Measurements from ENCODE around the gene ZNF549.

ZNF549 gene

GRCh38 chr19:57566396-57567265 lies 39.5 kb downstream of the ZNF549 start:
- no peak for DNase-seq (ENCODE audit: low spot score)

- no peak for DNase-seq (ENCODE audit: low spot score)
These were observed 43.6 kb downstream of the ZNF549 start for GRCh38 chr19:57570707-57571106.

GRCh38 chr19:57572415-57572947 lies 45.3 kb downstream of the ZNF549 start:
- no peak for DNase-seq (ENCODE audit: low spot score)

GRCh38 chr19:57576661-57577060 lies 49.5 kb downstream of the ZNF549 start:
- DNase-seq (ENCODE audit: low spot score), result no peak

GRCh38 chr19:57578487-57579205 lies 51.5 kb downstream of the ZNF549 start, which contains the start of gene ZNF416:
Gene ZNF416, minus strand, starts transcription at chr19:57578911. Its CDS starts 207 bp downstream, at chr19:57578704.
- DNase-seq (ENCODE audit: low spot score), result peak; percentile 98

- no peak for DNase-seq (ENCODE audit: low spot score)
These were observed 56.0 kb downstream of the ZNF549 start for GRCh38 chr19:57583104-57583520.

GRCh38 chr19:57583521-57584416 lies 56.6 kb downstream of the ZNF549 start, which contains the start of gene ZIK1:
Gene ZIK1, plus strand, starts transcription at chr19:57584145. Its CDS starts 212 bp downstream, at chr19:57584357.
- peak; percentile 99 for DNase-seq (ENCODE audit: low spot score)

- DNase-seq (ENCODE audit: low spot score), result peak; percentile 65
These were observed 60.4 kb downstream of the ZNF549 start for GRCh38 chr19:57587529-57587928.

GRCh38 chr19:57599377-57599760 lies 72.2 kb downstream of the ZNF549 start:
- no peak for DNase-seq (ENCODE audit: low spot score)

GRCh38 chr19:57599761-57600383 lies 72.7 kb downstream of the ZNF549 start, which contains the start of gene ZNF530:
Gene ZNF530, plus strand, starts transcription at chr19:57599885. Its CDS starts 4,461 bp downstream, at chr19:57604346.
- DNase-seq (ENCODE audit: low spot score), result peak; percentile 89

GRCh38 chr19:57606931-57607330 lies 79.8 kb downstream of the ZNF549 start:
- no peak for DNase-seq (ENCODE audit: low spot score)
